K562 (cell line): ENCODE measurements around the gene SLC9A7. TPM values are rescaled to one million over a fixed set of nuclear protein-coding genes. Genes with fewer than 3 reads are reported as not detected.

ENCODE experiments used
- BRCA1 ChIP-seq, 2 experiments: fragments of 450-650 bp in 1 of 2; sonication (generic) in 1 of 2; formaldehyde crosslinking in 1 of 2; IDR thresholded peaks; 2 replicates each; pipeline versions ENCODE4 v1.5.0 to v1.6.1; 2017 to 2020; ENCODE audit warnings: mild to moderate bottlenecking in 1 of 2, missing genetic modification reagents in 1 of 2
- FIP1L1 ChIP-seq: fragments of 200-400 bp; formaldehyde crosslinking; IDR thresholded peaks from 2 replicates; pipeline ENCODE4 v1.6.1; 2018; ENCODE audit warnings: mild to moderate bottlenecking, low read depth, low read length; ENCODE audit not compliant: poor library complexity, severe bottlenecking
- HMG20B ChIP-seq: fragments of 250-450 bp; sonication (Bioruptor Pico); IDR thresholded peaks from 2 replicates; pipeline ENCODE4 v1.5.0; 2021; ENCODE audit warnings: mild to moderate bottlenecking
- PHF21A ChIP-seq: fragments of 450-650 bp; IDR thresholded peaks from 2 replicates; pipeline ENCODE4 v1.6.1; 2017; ENCODE audit warnings: low read depth, borderline replicate concordance
- SMARCC2 ChIP-seq: fragments of 450-650 bp; IDR thresholded peaks from 2 replicates; pipeline ENCODE4 v1.6.1; 2017; ENCODE audit warnings: antibody characterized with exemption, moderate library complexity, mild to moderate bottlenecking, low read depth
- TCF3 ChIP-seq: sonication (generic); formaldehyde crosslinking; IDR thresholded peaks from 2 replicates; pipeline ENCODE4 v1.4.0; 2020; ENCODE audit warnings: mild to moderate bottlenecking, missing genetic modification reagents
- ZBTB8A ChIP-seq: fragments of 450-650 bp; IDR thresholded peaks from 2 replicates; pipeline ENCODE4 v1.6.1; 2018; ENCODE audit warnings: mild to moderate bottlenecking, moderate library complexity; ENCODE audit not compliant: partially characterized antibody
- ZNF124 ChIP-seq: sonication (generic); formaldehyde crosslinking; IDR thresholded peaks from 2 replicates; pipeline ENCODE4 v1.8.1; 2022; ENCODE audit warnings: missing genetic modification reagents
- ZNF79 ChIP-seq: fragments of 250-450 bp; sonication (Bioruptor Pico); IDR thresholded peaks from 2 replicates; pipeline ENCODE4 v1.4.0; 2020; ENCODE audit warnings: low read depth, mild to moderate bottlenecking, moderate library complexity
- polyA plus RNA-seq, 8 experiments: library from polyadenylated mRNA; depleted of rRNA in 4 of 8; stranded (reverse) in 5 of 8; unstranded in 3 of 8; fragments of >200 nt; fragmentation: Nextera tagmentation in 2 of 8; fragmentation: Illumina TruSeq in 1 of 8; extraction: Ambion mirVana in 2 of 8; extraction: Trizol in 1 of 8; gene quantifications; 2 replicates each; pipeline versions ENCODE4 v1.2.1 to v1.2.3, GENCODE V29; 2011 to 2014; ENCODE audit warnings: inconsistent platforms in 1 of 8, missing spikeins in 1 of 8
- total RNA-seq, 7 experiments: library from RNA; depleted of rRNA in 6 of 7; stranded (reverse); fragments of >200 nt in 6 of 7; fragmentation: Illumina TruSeq in 2 of 7; extraction: Trizol in 2 of 7; gene quantifications; 2 replicates each; pipeline versions ENCODE4 v1.2.1 to v1.2.3, GENCODE V29; 2011 to 2021; ENCODE audit warnings: low replicate concordance in 1 of 7
- TF ChIP-seq, protein P1 (sequence below), 2 experiments: fragments of 450-650 bp in 1 of 2; sonication (generic) in 1 of 2; formaldehyde crosslinking in 1 of 2; IDR thresholded peaks; 2 replicates each; pipeline versions ENCODE4 v1.7.1 to v1.9.0; 2016 to 2022; ENCODE audit warnings: inconsistent platforms in 1 of 2, mild to moderate bottlenecking in 1 of 2, missing genetic modification reagents in 1 of 2

Gene SLC9A7
- total and polyA plus RNA-seq, 9 of the 15 experiments (the other 6 are each of a cell fraction or from before 2014, with no cell fraction given), result 0.04 to 0.13 (median 0.09) TPM; not detected in 5

DNA sequence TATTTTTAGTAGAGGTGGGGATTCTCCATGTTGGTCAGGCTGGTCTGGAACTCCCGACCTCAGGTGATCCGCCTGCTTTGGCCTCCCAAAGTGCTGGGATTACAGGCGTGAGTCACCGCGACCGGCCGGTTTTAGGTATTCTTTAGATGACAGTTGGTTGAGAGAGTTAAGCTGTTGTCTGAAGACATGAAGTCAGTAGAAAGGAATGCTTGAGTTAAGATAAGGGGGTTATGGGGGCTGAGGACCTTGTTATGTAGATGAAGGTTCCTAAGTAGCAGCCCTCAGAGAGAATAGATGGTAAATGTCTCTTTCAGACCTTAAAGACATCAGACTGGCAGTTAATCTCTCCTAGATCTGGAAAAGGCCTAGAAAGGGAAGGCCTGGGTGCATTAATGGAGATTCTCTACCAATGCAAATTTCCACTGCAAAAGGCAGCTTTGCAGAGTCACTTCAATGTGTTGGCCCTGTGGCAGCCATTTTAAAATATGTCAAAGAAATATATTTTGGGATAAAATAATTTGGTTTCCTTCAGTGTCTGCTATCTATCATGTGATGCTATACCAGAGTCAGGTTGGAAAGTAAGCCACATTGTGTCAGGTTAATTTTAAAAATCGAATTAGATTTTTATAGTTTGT lies 207.3 kb downstream of the SLC9A7 start (continued):
- TF ChIP-seq, protein P1, sequence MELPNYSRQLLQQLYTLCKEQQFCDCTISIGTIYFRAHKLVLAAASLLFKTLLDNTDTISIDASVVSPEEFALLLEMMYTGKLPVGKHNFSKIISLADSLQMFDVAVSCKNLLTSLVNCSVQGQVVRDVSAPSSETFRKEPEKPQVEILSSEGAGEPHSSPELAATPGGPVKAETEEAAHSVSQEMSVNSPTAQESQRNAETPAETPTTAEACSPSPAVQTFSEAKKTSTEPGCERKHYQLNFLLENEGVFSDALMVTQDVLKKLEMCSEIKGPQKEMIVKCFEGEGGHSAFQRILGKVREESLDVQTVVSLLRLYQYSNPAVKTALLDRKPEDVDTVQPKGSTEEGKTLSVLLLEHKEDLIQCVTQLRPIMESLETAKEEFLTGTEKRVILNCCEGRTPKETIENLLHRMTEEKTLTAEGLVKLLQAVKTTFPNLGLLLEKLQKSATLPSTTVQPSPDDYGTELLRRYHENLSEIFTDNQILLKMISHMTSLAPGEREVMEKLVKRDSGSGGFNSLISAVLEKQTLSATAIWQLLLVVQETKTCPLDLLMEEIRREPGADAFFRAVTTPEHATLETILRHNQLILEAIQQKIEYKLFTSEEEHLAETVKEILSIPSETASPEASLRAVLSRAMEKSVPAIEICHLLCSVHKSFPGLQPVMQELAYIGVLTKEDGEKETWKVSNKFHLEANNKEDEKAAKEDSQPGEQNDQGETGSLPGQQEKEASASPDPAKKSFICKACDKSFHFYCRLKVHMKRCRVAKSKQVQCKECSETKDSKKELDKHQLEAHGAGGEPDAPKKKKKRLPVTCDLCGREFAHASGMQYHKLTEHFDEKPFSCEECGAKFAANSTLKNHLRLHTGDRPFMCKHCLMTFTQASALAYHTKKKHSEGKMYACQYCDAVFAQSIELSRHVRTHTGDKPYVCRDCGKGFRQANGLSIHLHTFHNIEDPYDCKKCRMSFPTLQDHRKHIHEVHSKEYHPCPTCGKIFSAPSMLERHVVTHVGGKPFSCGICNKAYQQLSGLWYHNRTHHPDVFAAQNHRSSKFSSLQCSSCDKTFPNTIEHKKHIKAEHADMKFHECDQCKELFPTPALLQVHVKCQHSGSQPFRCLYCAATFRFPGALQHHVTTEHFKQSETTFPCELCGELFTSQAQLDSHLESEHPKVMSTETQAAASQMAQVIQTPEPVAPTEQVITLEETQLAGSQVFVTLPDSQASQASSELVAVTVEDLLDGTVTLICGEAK (IDR thresholded peaks at IDR 0.05), result no peak
- TF ChIP-seq, protein P1 (CRISPR knock-in tag; IDR thresholded peaks at IDR 0.05), result no peak
- TF ChIP-seq ZNF124 (CRISPR knock-in tag) (no peak), FIP1L1 (no peak), BRCA1 (IDR thresholded peaks at IDR 0.05) (no peak), BRCA1 (CRISPR knock-in tag; IDR thresholded peaks at IDR 0.05) (no peak), ZNF79 (no peak), SMARCC2 (no peak), ZBTB8A (no peak), HMG20B (CRISPR knock-in tag) (no peak), PHF21A (no peak), TCF3 (0 out of 2 replicates have a peak, but pooled peaks have one; percentile 17)
